C1 segment of cervical spinal cord (tissue), 14 donors: ENCODE measurements around the gene SMPD3.

Experiments used
- DNase-seq, 14 donors: peaks; one replicate each; lab custom pipeline; 2025; lab: John Stamatoyannopoulos, UW

Gene SMPD3

GRCh38 chr16:68472581-68472980, 24.3 kb upstream of the SMPD3 start:
- no peak for DNase-seq

- peak in 9 of 14 donors; percentile 8 to 71 (median 45) for DNase-seq
These were observed 22.3 kb upstream of the SMPD3 start for GRCh38 chr16:68470461-68471150.

- no peak for DNase-seq
These were observed 21.6 kb upstream of the SMPD3 start for GRCh38 chr16:68469796-68470460.

GRCh38 chr16:68468842-68469241, 20.5 kb upstream of the SMPD3 start:
- DNase-seq = no peak

- DNase-seq = no peak
These were observed 17.9 kb upstream of the SMPD3 start for GRCh38 chr16:68466174-68466573.

- DNase-seq = no peak
These were observed 15.6 kb upstream of the SMPD3 start for GRCh38 chr16:68463904-68464303.

- DNase-seq = no peak
These were observed 11.8 kb upstream of the SMPD3 start for GRCh38 chr16:68460067-68460466.

GRCh38 chr16:68459457-68459856, 11.1 kb upstream of the SMPD3 start:
- no peak for DNase-seq

GRCh38 chr16:68458551-68458950, 10.2 kb upstream of the SMPD3 start:
- no peak for DNase-seq

GRCh38 chr16:68458101-68458500, 9.8 kb upstream of the SMPD3 start:
- DNase-seq = no peak

GRCh38 chr16:68455631-68456030, 7.3 kb upstream of the SMPD3 start:
- no peak for DNase-seq

- DNase-seq = no peak
These were observed 6.7 kb upstream of the SMPD3 start for GRCh38 chr16:68454920-68455435.

- DNase-seq = no peak
These were observed 5.5 kb upstream of the SMPD3 start for GRCh38 chr16:68453816-68454215.

GRCh38 chr16:68452176-68452575, 3.9 kb upstream of the SMPD3 start:
- no peak for DNase-seq

- DNase-seq = no peak
These were observed 3.4 kb upstream of the SMPD3 start for GRCh38 chr16:68451676-68452075.

GRCh38 chr16:68450741-68451255, 2.5 kb upstream of the SMPD3 start:
- no peak for DNase-seq

- no peak for DNase-seq
These were observed 502 bp downstream of the SMPD3 start for GRCh38 chr16:68447653-68448359.

- DNase-seq = no peak
These were observed 1.3 kb downstream of the SMPD3 start for GRCh38 chr16:68446681-68447652.

GRCh38 chr16:68445458-68445857, 2.9 kb downstream of the SMPD3 start:
- DNase-seq = peak in 6 of 14 donors; percentile 3 to 52 (median 8)

- DNase-seq = no peak
These were observed 4.2 kb downstream of the SMPD3 start for GRCh38 chr16:68444056-68444657.

GRCh38 chr16:68436581-68436980, 11.7 kb downstream of the SMPD3 start:
- no peak for DNase-seq
